Fibroblast of skin of right quadriceps (primary cell): ENCODE measurements around the gene ITPR1.

ENCODE experiments used
- DNase-seq: peaks from one replicate; pipeline ENCODE4 v3.0.0-alpha.2; 2013

Gene ITPR1

GRCh38 chr3:4880850-4881249 lies 387.7 kb downstream of the ITPR1 start:
- no peak for DNase-seq

GRCh38 chr3:4882548-4882947 lies 389.4 kb downstream of the ITPR1 start:
- DNase-seq: no peak

GRCh38 chr3:4883011-4883410 lies 389.9 kb downstream of the ITPR1 start:
- DNase-seq: no peak

GRCh38 chr3:4884888-4885287 lies 391.7 kb downstream of the ITPR1 start:
- no peak for DNase-seq

- DNase-seq: no peak
These were observed 392.2 kb downstream of the ITPR1 start for GRCh38 chr3:4885316-4885715.

- no peak for DNase-seq
These were observed 393.3 kb downstream of the ITPR1 start for GRCh38 chr3:4886448-4886847.

GRCh38 chr3:4887177-4887576 lies 394.0 kb downstream of the ITPR1 start:
- no peak for DNase-seq

GRCh38 chr3:4888913-4889846 lies 396.0 kb downstream of the ITPR1 start:
- no peak for DNase-seq

- no peak for DNase-seq
These were observed 396.7 kb downstream of the ITPR1 start for GRCh38 chr3:4889896-4890295.

GRCh38 chr3:4894891-4895530 lies 401.9 kb downstream of the ITPR1 start:
- no peak for DNase-seq

- no peak for DNase-seq
These were observed 402.7 kb downstream of the ITPR1 start for GRCh38 chr3:4895838-4896237.
